Activated T-cell treated with anti-CD3 and anti-CD28 coated beads, Interleukin-2, amount 50 U/mL, for 4 hours (primary cell): Measurements from ENCODE around the gene SLIT3. TPM values are rescaled to one million over a fixed set of nuclear protein-coding genes. Genes with fewer than 3 reads are reported as not detected.

ENCODE experiments used
- ATAC-seq, 2 donors: fragments of 200-7000 bp; cut with Tn5 transposase; one replicate each; pipeline ENCODE4 v1.10.0; 2021
- DNase-seq: peaks from one replicate; pipeline ENCODE4 v3.0.0-alpha.2; 2020
- H3K27me3 Mint-ChIP-seq: one replicate; pipeline ENCODE4 v1.8.0; 2021; ENCODE audit warnings: low read depth, mixed read lengths
- H3K36me3 Mint-ChIP-seq: one replicate; pipeline ENCODE4 v1.8.0; 2022; ENCODE audit warnings: mixed read lengths; ENCODE audit not compliant: insufficient read depth
- H3K4me1 Mint-ChIP-seq: one replicate; pipeline ENCODE4 v1.8.0; 2021; ENCODE audit warnings: low read depth, mixed read lengths
- H3K4me3 Mint-ChIP-seq: one replicate; pipeline ENCODE4 v1.8.0; 2021; ENCODE audit warnings: mild to moderate bottlenecking, moderate library complexity, mixed read lengths
- H3K9me3 Mint-ChIP-seq: one replicate; pipeline ENCODE4 v1.8.0; 2021; ENCODE audit warnings: mixed read lengths
- total RNA-seq, 3 donors: library from RNA; stranded (reverse); gene quantifications; one replicate each; pipeline ENCODE4 v1.2.1, GENCODE V29; 2021

SLIT3 gene
- total RNA-seq, 3 donors from 2014 or later: 0.03 to 0.16 (median 0.03) TPM

- no peaks in the 10 kb centered on the region for H3K9me3 Mint-ChIP-seq
Measured at GRCh38 chr5:168874713-168875380, 426.1 kb downstream of the SLIT3 start.

DNA sequence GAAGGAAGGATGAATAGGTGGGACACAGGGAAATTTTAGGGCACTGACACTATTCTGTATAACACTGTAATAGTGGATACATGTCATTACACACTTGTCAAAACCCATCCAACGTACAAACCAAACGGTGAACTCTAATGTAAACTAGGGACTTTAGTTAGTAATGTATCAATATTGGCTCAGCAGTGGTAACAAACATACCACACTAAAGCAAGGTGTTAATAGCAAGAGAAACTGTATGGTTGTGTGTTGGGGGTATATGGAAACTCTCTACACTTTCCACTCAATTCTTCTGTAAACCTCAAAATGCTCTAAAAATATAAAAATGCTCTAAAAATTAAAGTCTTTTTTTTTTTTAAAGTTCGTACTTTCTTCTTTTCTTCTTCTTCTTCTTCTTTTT lies 428.7 kb downstream of the SLIT3 start:
- no peaks in the 10 kb centered on the region for H3K36me3 Mint-ChIP-seq
- peaks cover 20% of the 10 kb centered on the region for H3K27me3 Mint-ChIP-seq
- ATAC-seq (no peak), DNase-seq (no peak)
- H3K9me3 Mint-ChIP-seq: no peaks in the 10 kb centered on the region
- no peaks in the 10 kb centered on the region for H3K4me1 Mint-ChIP-seq
- no peak overlapping the region for H3K4me3 Mint-ChIP-seq

More at GRCh38 chr5:168874713-168875380, 426.1 kb downstream of the SLIT3 start:
- ATAC-seq (no peak), DNase-seq (no peak)
- Mint-ChIP-seq H3K36me3 (no peaks in the 10 kb centered on the region), H3K4me3 (no peak overlapping the region), H3K4me1 (no peaks in the 10 kb centered on the region), H3K27me3 (peaks cover 26% of the 10 kb centered on the region)

DNA sequence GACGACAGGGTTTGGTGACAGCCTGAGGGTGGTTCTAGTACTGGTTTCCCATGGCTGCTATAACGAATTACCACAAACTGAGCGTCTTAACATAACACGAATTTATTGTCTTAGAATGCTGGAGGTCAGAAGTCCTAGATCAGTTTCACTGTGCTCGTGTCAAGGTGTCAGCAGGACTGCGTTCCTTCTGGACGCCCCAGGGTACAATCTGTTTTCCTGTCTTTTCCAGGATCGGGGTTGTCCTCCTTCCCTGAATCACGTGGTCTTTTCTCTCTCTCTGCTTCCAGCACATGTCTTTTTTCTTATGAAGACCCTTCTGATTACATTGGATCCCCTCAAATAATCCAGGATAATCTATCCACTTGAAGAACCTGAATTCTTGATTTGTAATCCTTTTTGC lies 430.0 kb downstream of the SLIT3 start:
- ATAC-seq (no peak), DNase-seq (no peak)
- peaks cover 13% of the 10 kb centered on the region for H3K27me3 Mint-ChIP-seq
- H3K36me3 Mint-ChIP-seq: no peaks in the 10 kb centered on the region
- no peaks in the 10 kb centered on the region for H3K9me3 Mint-ChIP-seq
- no peak overlapping the region for H3K4me3 Mint-ChIP-seq
- no peaks in the 10 kb centered on the region for H3K4me1 Mint-ChIP-seq

DNA sequence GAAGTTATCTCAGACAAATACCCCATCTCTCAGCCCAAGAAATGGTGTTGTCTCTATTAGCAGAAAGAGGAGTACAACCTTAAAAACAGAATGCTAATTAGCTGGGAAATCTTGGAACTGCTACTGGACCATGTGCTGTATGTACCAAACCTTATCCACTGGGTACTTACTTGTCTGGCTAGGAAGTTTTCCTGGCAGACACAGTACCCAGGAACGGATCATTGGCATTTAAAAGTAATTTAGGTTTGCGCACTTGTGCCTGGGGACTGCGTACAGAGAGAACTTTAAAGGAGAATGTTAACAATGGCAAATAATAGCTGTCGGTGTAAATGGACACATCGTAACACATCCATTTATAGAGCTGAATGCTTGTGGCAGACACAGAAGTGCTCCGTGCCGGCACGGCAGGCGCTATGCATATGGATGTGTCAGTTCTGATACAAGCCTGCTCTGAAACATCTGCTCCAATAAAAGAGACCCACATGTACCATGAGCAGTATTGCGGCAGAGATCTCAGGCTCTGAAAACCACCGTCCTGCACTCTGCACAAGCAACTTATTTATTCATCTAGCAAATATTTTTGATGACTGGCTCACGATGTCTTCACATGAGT lies 431.2 kb downstream of the SLIT3 start:
- ATAC-seq: no peak
- H3K9me3 Mint-ChIP-seq: no peaks in the 10 kb centered on the region

GRCh38 chr5:168867241-168867640 lies 433.7 kb downstream of the SLIT3 start:
- Mint-ChIP-seq H3K36me3 (no peaks in the 10 kb centered on the region), H3K27me3 (no peaks in the 10 kb centered on the region), H3K9me3 (no peaks in the 10 kb centered on the region), H3K4me3 (no peak overlapping the region), H3K4me1 (no peaks in the 10 kb centered on the region)
- ATAC-seq (no peak), DNase-seq (no peak)

More for the DNA sequence above, 431.2 kb downstream of the SLIT3 start:
- H3K4me3 Mint-ChIP-seq: no peak overlapping the region
- peaks cover 10% of the 10 kb centered on the region for H3K27me3 Mint-ChIP-seq
- no peaks in the 10 kb centered on the region for H3K36me3 Mint-ChIP-seq
- H3K4me1 Mint-ChIP-seq: no peaks in the 10 kb centered on the region
- DNase-seq: no peak

DNA sequence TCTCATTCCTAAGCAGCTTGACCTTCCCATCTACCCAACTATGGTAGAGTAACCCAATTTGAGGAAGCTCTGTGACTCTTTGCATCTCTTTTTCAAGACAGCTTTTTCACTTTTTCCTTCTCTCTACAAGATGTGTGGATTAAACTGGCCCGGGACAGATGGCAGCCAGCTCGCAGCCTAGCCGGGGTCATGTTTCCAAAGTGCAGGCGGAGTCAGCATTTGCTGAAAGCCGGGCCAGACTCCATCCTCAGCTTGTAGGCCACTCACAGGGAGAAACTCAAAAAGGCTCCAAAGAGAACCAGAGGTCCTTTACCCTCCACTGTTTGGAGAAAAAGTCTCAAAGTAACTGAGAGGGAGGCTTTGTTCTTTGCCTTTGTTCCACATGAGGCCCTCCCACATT lies 435.0 kb downstream of the SLIT3 start:
- DNase-seq (no peak), ATAC-seq (no peak)
- Mint-ChIP-seq H3K36me3 (no peaks in the 10 kb centered on the region), H3K4me1 (no peaks in the 10 kb centered on the region), H3K9me3 (no peaks in the 10 kb centered on the region), H3K27me3 (no peaks in the 10 kb centered on the region), H3K4me3 (no peak overlapping the region)

GRCh38 chr5:168863021-168863420 lies 437.9 kb downstream of the SLIT3 start:
- Mint-ChIP-seq H3K36me3 (no peaks in the 10 kb centered on the region), H3K4me1 (no peaks in the 10 kb centered on the region), H3K27me3 (no peaks in the 10 kb centered on the region), H3K9me3 (no peaks in the 10 kb centered on the region), H3K4me3 (no peak overlapping the region)
- DNase-seq (no peak), ATAC-seq (no peak)

DNA sequence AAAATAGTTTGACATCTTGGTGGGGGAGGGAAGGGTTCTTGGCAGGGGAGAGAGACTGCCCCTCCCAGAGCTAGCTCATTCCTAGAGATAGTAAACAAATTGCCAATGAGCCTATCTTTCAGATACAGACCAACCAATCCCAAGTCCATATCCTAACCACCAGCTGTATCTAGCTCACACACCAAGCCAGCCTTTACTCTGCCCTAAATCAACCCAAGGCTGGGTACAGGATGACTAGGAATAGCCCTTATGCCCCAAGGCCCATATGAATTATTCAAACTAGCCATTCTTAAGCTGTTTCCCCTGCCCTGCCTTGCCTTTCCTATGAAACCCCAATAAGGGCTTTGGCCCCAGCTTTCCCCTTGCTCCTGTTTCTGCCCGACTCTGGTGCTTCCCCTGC lies 440.4 kb downstream of the SLIT3 start:
- no peak overlapping the region for H3K4me3 Mint-ChIP-seq
- no peak for DNase-seq

DNA sequence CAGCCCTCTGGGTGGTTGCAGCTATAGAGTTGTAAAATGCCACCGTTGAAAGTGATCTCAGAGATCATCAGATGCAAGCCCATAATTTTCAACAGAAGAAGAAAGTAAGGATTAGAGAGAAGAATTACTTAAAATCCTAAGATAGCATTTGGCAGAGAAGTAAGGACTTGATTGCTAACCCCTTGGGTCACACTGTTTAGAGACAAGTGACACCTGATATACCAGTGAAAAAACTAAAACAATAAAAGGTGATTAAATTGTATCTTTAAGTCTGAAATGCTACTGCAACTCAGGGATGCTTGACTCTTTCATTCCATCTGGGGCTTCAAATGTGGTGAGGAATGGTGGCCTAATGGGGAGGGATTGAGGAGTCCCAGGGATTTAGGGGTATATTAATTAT lies 440.9 kb downstream of the SLIT3 start:
- no peaks in the 10 kb centered on the region for H3K36me3 Mint-ChIP-seq

More for the DNA sequence above, 440.4 kb downstream of the SLIT3 start:
- Mint-ChIP-seq H3K9me3 (no peaks in the 10 kb centered on the region), H3K4me1 (no peaks in the 10 kb centered on the region), H3K27me3 (no peaks in the 10 kb centered on the region), H3K36me3 (no peaks in the 10 kb centered on the region)
- ATAC-seq: no peak

GRCh38 chr5:168859471-168859870 lies 441.5 kb downstream of the SLIT3 start:
- H3K4me3 Mint-ChIP-seq: no peak overlapping the region
- ATAC-seq (no peak), DNase-seq (no peak)
- H3K27me3 Mint-ChIP-seq: peaks cover 2% of the 10 kb centered on the region
- H3K4me1 Mint-ChIP-seq: no peaks in the 10 kb centered on the region
- H3K36me3 Mint-ChIP-seq: no peaks in the 10 kb centered on the region
- H3K9me3 Mint-ChIP-seq: no peaks in the 10 kb centered on the region

More for the DNA sequence above, 440.9 kb downstream of the SLIT3 start:
- Mint-ChIP-seq H3K9me3 (no peaks in the 10 kb centered on the region), H3K27me3 (peaks cover 2% of the 10 kb centered on the region), H3K4me3 (no peak overlapping the region), H3K4me1 (no peaks in the 10 kb centered on the region)
- no peak for DNase-seq
- no peak for ATAC-seq

GRCh38 chr5:168858994-168859393 lies 441.9 kb downstream of the SLIT3 start:
- Mint-ChIP-seq H3K27me3 (peaks cover 2% of the 10 kb centered on the region), H3K36me3 (no peaks in the 10 kb centered on the region), H3K4me1 (no peaks in the 10 kb centered on the region), H3K4me3 (no peak overlapping the region), H3K9me3 (no peaks in the 10 kb centered on the region)
- DNase-seq: no peak
- no peak for ATAC-seq

GRCh38 chr5:168858371-168858770 lies 442.6 kb downstream of the SLIT3 start:
- DNase-seq (no peak), ATAC-seq (no peak)
- H3K27me3 Mint-ChIP-seq: peaks cover 2% of the 10 kb centered on the region
- no peaks in the 10 kb centered on the region for H3K4me1 Mint-ChIP-seq
- H3K4me3 Mint-ChIP-seq: no peak overlapping the region
- no peaks in the 10 kb centered on the region for H3K36me3 Mint-ChIP-seq
- no peaks in the 10 kb centered on the region for H3K9me3 Mint-ChIP-seq

DNA sequence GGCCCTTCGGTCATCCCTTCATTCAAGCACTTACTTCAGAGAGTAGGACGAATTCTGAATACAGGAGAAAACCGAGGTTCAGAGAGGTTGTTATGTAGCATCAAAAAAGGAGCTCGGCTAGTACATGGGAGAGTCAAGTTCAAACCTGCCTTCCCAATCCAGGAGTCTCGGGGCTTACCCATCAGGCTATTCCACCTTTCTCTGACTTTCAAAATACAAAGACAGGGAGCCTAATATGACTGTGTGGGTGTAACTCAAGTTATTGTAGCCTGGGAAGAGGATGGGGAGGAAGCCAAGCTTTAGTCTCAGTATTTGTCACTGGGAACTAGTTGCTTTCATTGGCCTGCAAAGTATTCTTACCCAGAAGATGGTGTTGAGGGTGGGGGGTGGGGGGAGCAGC lies 447.0 kb downstream of the SLIT3 start:
- DNase-seq (no peak), ATAC-seq (no peak)
- Mint-ChIP-seq H3K27me3 (peaks cover 9% of the 10 kb centered on the region), H3K4me1 (no peaks in the 10 kb centered on the region), H3K9me3 (no peaks in the 10 kb centered on the region), H3K4me3 (no peak overlapping the region), H3K36me3 (no peaks in the 10 kb centered on the region)

DNA sequence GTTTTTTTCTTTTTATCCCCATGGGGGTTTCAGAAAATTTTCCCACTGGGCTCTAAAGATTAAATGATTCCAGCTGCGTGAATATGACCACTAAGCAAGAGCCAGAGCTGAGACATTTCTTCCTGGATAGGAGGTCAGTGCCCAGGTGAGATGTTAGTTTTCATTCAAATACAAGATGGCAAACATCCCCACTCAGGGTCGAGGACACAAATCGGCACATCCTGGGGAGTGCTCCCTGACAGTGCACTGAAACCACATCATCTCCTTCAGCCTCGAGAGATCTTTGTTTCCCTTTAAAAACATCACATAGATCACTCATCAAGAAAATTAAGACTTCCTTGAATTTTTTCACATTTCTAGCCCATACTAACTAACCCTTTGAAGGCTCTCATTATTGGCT lies 448.6 kb downstream of the SLIT3 start:
- H3K27me3 Mint-ChIP-seq: peaks cover 9% of the 10 kb centered on the region
- DNase-seq: no peak
- ATAC-seq: no peak
- H3K9me3 Mint-ChIP-seq: no peaks in the 10 kb centered on the region
- no peaks in the 10 kb centered on the region for H3K36me3 Mint-ChIP-seq
- no peaks in the 10 kb centered on the region for H3K4me1 Mint-ChIP-seq
- no peak overlapping the region for H3K4me3 Mint-ChIP-seq

DNA sequence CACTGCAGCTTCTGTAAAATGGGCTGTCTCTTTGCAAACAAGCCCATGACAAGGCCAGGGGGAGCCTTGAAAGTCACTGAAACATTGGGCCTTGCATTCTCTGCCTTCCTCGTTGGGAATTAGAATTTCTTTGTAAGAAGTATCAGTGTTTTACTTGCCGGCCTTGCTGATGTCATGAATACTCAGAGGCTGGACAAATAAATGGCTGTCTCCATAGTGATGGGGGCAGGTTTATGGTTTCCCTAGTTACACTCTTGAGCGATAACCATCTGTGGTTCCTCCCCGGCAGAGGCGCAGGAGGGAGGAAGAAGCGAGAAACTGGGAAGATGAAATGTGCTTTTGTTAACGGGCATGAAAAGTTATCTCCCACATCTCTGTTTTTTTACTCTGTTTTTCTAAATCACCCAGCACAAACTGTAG lies 449.0 kb downstream of the SLIT3 start:
- H3K36me3 Mint-ChIP-seq: no peaks in the 10 kb centered on the region
- DNase-seq: no peak
- H3K27me3 Mint-ChIP-seq: peaks cover 9% of the 10 kb centered on the region
- H3K4me3 Mint-ChIP-seq: no peak overlapping the region
- H3K9me3 Mint-ChIP-seq: no peaks in the 10 kb centered on the region
- no peaks in the 10 kb centered on the region for H3K4me1 Mint-ChIP-seq
- peak in 1 of 2 donors; percentile 21 for ATAC-seq
